Measurements from ENCODE around the gene CFAP73. TPM values are rescaled to one million over a fixed set of nuclear protein-coding genes. Genes with fewer than 3 reads are reported as not detected.

CFAP73 gene
- total and polyA plus RNA-seq, 3 donors from 2014 or later: 0.81 to 1.2 TPM; not detected in 1

- peaks cover 12% of the 10 kb centered on the region for H3K4me1 ChIP-seq
- H3K27ac ChIP-seq: no peak overlapping the region
- no peaks in the 10 kb centered on the region for H3K36me3 ChIP-seq (ENCODE audit: low read depth, missing control alignments)
- TF ChIP-seq POLR2A (IDR thresholded peaks at IDR 0.05): no peak
- TF ChIP-seq, protein P1, sequence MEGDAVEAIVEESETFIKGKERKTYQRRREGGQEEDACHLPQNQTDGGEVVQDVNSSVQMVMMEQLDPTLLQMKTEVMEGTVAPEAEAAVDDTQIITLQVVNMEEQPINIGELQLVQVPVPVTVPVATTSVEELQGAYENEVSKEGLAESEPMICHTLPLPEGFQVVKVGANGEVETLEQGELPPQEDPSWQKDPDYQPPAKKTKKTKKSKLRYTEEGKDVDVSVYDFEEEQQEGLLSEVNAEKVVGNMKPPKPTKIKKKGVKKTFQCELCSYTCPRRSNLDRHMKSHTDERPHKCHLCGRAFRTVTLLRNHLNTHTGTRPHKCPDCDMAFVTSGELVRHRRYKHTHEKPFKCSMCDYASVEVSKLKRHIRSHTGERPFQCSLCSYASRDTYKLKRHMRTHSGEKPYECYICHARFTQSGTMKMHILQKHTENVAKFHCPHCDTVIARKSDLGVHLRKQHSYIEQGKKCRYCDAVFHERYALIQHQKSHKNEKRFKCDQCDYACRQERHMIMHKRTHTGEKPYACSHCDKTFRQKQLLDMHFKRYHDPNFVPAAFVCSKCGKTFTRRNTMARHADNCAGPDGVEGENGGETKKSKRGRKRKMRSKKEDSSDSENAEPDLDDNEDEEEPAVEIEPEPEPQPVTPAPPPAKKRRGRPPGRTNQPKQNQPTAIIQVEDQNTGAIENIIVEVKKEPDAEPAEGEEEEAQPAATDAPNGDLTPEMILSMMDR (IDR thresholded peaks at IDR 0.05): no peak
- H3K9me3 ChIP-seq: no peaks in the 10 kb centered on the region
- 89 to 91% methylated on average over 6 to 12 of the region's 12 CpGs for WGBS, 2 donors
- no peak overlapping the region for H3K4me3 ChIP-seq
- no peaks in the 10 kb centered on the region for H3K27me3 ChIP-seq
- DNase-seq: no peak
- intact Hi-C loops (cut with DNase I; ENCODE audit: low total_unique reads): no loop called here
Measured at GRCh38 chr12:113163030-113163360, 13.5 kb downstream of the CFAP73 start.

DNA sequence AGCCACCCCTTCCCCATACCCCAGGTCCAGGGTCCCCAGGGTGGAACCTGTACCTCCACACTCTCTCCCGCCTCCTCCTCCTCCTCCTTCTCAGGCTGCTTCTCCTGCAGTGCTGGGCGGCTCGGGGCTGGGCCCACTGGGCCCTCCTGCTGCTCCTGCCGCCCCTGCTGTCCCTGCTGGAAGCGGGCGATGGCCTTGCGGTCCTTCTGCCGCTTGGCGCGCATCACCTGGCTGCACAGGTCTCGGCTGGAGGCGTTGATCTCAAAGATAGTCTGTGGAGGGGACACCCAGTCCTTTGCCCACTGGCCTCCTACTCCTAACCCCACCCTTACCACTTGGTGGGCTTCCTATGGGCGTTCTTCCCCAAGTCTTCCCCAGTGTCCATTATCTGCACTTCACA lies 14.5 kb downstream of the CFAP73 start:
- H3K9me3 ChIP-seq: no peaks in the 10 kb centered on the region
- no peak overlapping the region for H3K27ac ChIP-seq
- no peak overlapping the region for H3K4me3 ChIP-seq
- peaks cover 13% of the 10 kb centered on the region for H3K4me1 ChIP-seq
- intact Hi-C loops (cut with DNase I; ENCODE audit: low total_unique reads): no loop called here
- TF ChIP-seq, protein P1 (IDR thresholded peaks at IDR 0.05): no peak
- WGBS, 2 donors: 96 to 97% methylated on average over 12 to 13 of the region's 13 CpGs
- no peak for DNase-seq
- H3K36me3 ChIP-seq (ENCODE audit: low read depth, missing control alignments): no peaks in the 10 kb centered on the region
- H3K27me3 ChIP-seq: no peaks in the 10 kb centered on the region

DNA sequence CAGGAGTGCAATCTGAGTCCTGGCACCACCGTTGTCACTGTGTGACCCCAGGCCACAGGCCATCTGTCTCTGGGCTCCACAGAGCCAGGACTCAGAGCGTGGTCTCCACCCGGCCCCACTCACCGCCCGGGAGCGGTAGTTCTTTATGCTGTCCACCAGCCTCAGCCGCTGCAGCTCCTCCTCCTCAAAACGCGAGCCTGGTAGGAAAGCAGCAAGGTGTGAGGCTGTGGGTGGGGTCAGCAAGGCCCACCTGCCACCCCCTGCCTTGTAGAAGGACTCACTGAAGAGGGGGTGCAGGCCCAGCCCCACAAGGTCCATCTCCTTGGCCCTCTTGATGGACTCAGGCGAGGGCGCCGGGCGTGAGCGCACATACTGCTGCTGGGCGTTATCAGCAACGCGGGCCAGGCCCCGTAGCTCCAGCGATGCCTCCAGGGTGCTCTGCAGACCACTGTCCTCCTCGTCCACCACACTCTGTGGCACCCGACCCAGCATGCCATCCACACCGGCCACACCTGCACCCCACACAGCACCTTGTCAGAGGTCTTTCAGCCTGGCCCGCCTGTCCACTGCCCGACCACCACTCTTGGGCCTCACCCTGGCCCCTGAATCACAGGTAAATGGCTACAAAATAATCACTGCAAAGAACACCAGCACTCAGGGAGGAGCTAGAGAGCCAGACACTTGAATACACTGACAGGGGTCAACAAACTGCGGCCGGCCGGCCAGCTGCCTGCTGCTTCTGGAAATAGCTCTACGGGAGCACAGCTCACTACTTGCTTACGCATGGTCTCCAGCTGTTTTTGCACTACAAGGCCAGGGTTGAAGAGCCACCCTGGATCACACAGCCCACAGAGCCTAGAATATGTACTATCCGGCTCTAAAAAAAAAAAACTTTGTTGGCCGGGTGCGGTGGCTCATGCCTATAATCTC lies 16.3 kb downstream of the CFAP73 start:
- DNase-seq: no peak
- Histone ChIP-seq H3K36me3 (ENCODE audit: low read depth, missing control alignments) (no peaks in the 10 kb centered on the region), H3K4me3 (no peak overlapping the region), H3K9me3 (no peaks in the 10 kb centered on the region), H3K4me1 (peaks cover 13% of the 10 kb centered on the region), H3K27ac (no peak overlapping the region), H3K27me3 (no peaks in the 10 kb centered on the region)
- no peak for TF ChIP-seq POLR2A (IDR thresholded peaks at IDR 0.05)
- TF ChIP-seq, protein P1 (IDR thresholded peaks at IDR 0.05): no peak
- intact Hi-C loops (cut with DNase I; ENCODE audit: low total_unique reads): no loop called here
- 90 to 92% methylated on average over 23 to 32 of the region's 32 CpGs for WGBS, 2 donors

DNA sequence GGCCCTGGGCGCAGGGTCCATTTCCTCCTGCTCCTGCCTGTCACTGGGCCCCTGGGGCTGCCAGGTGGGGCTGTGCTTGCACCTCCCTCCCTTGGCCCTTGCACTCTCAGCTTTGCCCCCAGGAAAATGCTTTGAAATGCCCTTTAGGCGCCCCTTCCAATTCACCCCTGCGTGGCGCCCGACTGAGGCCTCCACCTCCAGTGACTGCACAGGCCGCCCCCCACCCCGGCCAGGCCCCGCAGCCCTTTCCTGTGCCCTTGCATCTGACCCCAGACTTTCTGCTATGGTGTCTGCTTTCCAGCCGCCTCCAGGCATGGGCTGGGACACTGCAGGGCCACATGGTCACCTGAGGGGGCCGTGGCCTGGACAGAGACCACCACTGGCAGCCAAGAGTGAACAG lies 18.3 kb downstream of the CFAP73 start:
- Histone ChIP-seq H3K36me3 (ENCODE audit: low read depth, missing control alignments) (no peaks in the 10 kb centered on the region), H3K27ac (no peak overlapping the region), H3K4me1 (peaks cover 7% of the 10 kb centered on the region), H3K27me3 (no peaks in the 10 kb centered on the region), H3K4me3 (no peak overlapping the region), H3K9me3 (no peaks in the 10 kb centered on the region)
- 89 to 94% methylated on average over 5 to 10 of the region's 10 CpGs for WGBS, 2 donors
- DNase-seq: no peak
- TF ChIP-seq, protein P1 (IDR thresholded peaks at IDR 0.05): no peak
- no peak for TF ChIP-seq POLR2A (IDR thresholded peaks at IDR 0.05)
- intact Hi-C loops (cut with DNase I; ENCODE audit: low total_unique reads): no loop called here

- TF ChIP-seq POLR2A (IDR thresholded peaks at IDR 0.05): no peak
- TF ChIP-seq, protein P1 (IDR thresholded peaks at IDR 0.05): no peak
- Histone ChIP-seq H3K9me3 (no peaks in the 10 kb centered on the region), H3K4me3 (no peak overlapping the region), H3K36me3 (ENCODE audit: low read depth, missing control alignments) (no peaks in the 10 kb centered on the region), H3K27me3 (no peaks in the 10 kb centered on the region), H3K4me1 (peaks cover 12% of the 10 kb centered on the region), H3K27ac (no peak overlapping the region)
- no peak for DNase-seq
- intact Hi-C loops (cut with DNase I; ENCODE audit: low total_unique reads): no loop called here
- WGBS, 2 donors: 92 to 96% methylated on average over 5 to 13 of the region's 13 CpGs
Measured at GRCh38 chr12:113169697-113170096, 20.2 kb downstream of the CFAP73 start.
